ENCODE data around the gene GALNT17.

GALNT17 gene

GRCh38 chr7:71752171-71752935 is 620.4 kb downstream of the GALNT17 start:
- peak; percentile 1 for DNase-seq (ENCODE audit: low read depth)

- no peak for DNase-seq (ENCODE audit: low read depth)
Measured at GRCh38 chr7:71753236-71753635, 621.3 kb downstream of the GALNT17 start.

GRCh38 chr7:71753956-71754664 is 622.2 kb downstream of the GALNT17 start:
- DNase-seq (ENCODE audit: low read depth), result no peak

- no peak for DNase-seq (ENCODE audit: low read depth)
Measured at GRCh38 chr7:71754828-71755227, 622.9 kb downstream of the GALNT17 start.

GRCh38 chr7:71761336-71761735 is 629.4 kb downstream of the GALNT17 start:
- DNase-seq (ENCODE audit: low read depth), result no peak

Data from activated T-cell treated with anti-CD3 and anti-CD28 coated beads for 1 hour (primary cell).